ENCODE results near the gene ALPG. TPM values are rescaled to one million over a fixed set of nuclear protein-coding genes. Genes with fewer than 3 reads are reported as not detected.
A peak's percentile ranks its signal among the peaks of the same experiment; 100 is the strongest.
"Not testable (repeated sequence)": the region's sequence is repeated elsewhere in the genome, so short reads cannot be mapped to it uniquely, and the experiment has no call there.

ALPG gene
- not detected for total RNA-seq

GRCh38 chr2:232406556-232407310 lies at the start of gene ALPG:
TSS of gene ALPG (plus strand) at chr2:232406844. CDS start at chr2:232406895, 51 bp downstream.
- intact Hi-C loops (cut with DNase I): no loop called here
- Histone ChIP-seq H3K27me3 (peaks cover 0 to 38% (median 2%) of the 10 kb centered on the region in 4 donors), H3K36me3 (no peaks in the 10 kb centered on the region), H3K4me1 (no peaks in the 10 kb centered on the region), H3K27ac (replicated peaks in 1 of 4) (no peak within 1 kb of the TSS), H3K4me3 (no peak within 1 kb of the TSS), H3K9me3 (no peaks in the 10 kb centered on the region)
- WGBS: 94% methylated on average over 13 of the region's 17 CpGs
- TF ChIP-seq POLR2AphosphoS5 (IDR thresholded peaks at IDR 0.05) (no peak), EP300 (IDR thresholded peaks at IDR 0.05) (no peak), POLR2A (IDR thresholded peaks at IDR 0.05; ENCODE audit: low read depth) (no peak)
- TF ChIP-seq, protein P1, sequence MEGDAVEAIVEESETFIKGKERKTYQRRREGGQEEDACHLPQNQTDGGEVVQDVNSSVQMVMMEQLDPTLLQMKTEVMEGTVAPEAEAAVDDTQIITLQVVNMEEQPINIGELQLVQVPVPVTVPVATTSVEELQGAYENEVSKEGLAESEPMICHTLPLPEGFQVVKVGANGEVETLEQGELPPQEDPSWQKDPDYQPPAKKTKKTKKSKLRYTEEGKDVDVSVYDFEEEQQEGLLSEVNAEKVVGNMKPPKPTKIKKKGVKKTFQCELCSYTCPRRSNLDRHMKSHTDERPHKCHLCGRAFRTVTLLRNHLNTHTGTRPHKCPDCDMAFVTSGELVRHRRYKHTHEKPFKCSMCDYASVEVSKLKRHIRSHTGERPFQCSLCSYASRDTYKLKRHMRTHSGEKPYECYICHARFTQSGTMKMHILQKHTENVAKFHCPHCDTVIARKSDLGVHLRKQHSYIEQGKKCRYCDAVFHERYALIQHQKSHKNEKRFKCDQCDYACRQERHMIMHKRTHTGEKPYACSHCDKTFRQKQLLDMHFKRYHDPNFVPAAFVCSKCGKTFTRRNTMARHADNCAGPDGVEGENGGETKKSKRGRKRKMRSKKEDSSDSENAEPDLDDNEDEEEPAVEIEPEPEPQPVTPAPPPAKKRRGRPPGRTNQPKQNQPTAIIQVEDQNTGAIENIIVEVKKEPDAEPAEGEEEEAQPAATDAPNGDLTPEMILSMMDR (IDR thresholded peaks at IDR 0.05): no peak
- DNase-seq (ENCODE audit: extremely low spot score): no peak

DNA sequence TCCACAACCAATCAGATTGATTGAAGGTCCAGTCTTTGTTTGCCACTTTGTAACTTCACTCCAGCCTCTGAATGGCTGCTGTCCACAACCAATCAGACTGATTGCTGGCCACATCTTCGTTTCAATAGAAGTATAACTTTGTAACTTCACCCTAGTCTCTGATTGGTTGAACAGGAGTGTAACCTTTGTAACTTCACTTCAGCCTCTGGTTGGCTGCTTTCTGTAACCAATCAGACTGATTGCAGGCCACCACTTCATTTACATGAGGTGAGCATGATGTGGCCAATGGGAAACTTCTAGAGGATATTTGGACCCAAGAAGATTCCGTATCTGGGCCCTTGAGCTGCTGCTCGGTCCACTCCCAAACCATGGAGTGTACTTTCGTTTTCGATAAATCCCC lies 45.0 kb upstream of the ALPG start:
- TF ChIP-seq, protein P1 (IDR thresholded peaks at IDR 0.05): no peak
- no peak for TF ChIP-seq EP300 (IDR thresholded peaks at IDR 0.05)
- Histone ChIP-seq H3K27ac (replicated peaks in 1 of 4) (no peak overlapping the region), H3K4me3 (no peak overlapping the region), H3K36me3 (no peaks in the 10 kb centered on the region), H3K4me1 (peaks cover 0 to 4% (median 0%) of the 10 kb centered on the region in 4 donors), H3K27me3 (peaks cover 0 to 8% (median 0%) of the 10 kb centered on the region in 4 donors), H3K9me3 (no peaks in the 10 kb centered on the region)
- intact Hi-C loops (cut with DNase I): no loop called here
- DNase-seq (ENCODE audit: extremely low spot score): no peak
- whole genome bisulfite sequencing: 90% methylated on average over 5 of the region's 5 CpGs

GRCh38 chr2:232362174-232362900 lies 44.3 kb upstream of the ALPG start:
- TF ChIP-seq, protein P1 (IDR thresholded peaks at IDR 0.05): no peak
- TF ChIP-seq POLR2A (IDR thresholded peaks at IDR 0.05; ENCODE audit: low read depth): no peak
- no peak for TF ChIP-seq EP300 (IDR thresholded peaks at IDR 0.05)
- no peak for TF ChIP-seq POLR2AphosphoS5 (IDR thresholded peaks at IDR 0.05)
- H3K4me3 ChIP-seq: no peak overlapping the region
- intact Hi-C loops (cut with DNase I): no loop called here
- peaks cover 0 to 12% (median 0%) of the 10 kb centered on the region in 4 donors for H3K27me3 ChIP-seq
- no peaks in the 10 kb centered on the region for H3K36me3 ChIP-seq
- WGBS: 71% methylated on average over 8 of the region's 8 CpGs
- peaks cover 0 to 4% (median 0%) of the 10 kb centered on the region in 4 donors for H3K4me1 ChIP-seq
- H3K9me3 ChIP-seq: no peaks in the 10 kb centered on the region
- DNase-seq (ENCODE audit: extremely low spot score): no peak
- no peak overlapping the region for H3K27ac ChIP-seq (replicated peaks in 1 of 4)

DNA sequence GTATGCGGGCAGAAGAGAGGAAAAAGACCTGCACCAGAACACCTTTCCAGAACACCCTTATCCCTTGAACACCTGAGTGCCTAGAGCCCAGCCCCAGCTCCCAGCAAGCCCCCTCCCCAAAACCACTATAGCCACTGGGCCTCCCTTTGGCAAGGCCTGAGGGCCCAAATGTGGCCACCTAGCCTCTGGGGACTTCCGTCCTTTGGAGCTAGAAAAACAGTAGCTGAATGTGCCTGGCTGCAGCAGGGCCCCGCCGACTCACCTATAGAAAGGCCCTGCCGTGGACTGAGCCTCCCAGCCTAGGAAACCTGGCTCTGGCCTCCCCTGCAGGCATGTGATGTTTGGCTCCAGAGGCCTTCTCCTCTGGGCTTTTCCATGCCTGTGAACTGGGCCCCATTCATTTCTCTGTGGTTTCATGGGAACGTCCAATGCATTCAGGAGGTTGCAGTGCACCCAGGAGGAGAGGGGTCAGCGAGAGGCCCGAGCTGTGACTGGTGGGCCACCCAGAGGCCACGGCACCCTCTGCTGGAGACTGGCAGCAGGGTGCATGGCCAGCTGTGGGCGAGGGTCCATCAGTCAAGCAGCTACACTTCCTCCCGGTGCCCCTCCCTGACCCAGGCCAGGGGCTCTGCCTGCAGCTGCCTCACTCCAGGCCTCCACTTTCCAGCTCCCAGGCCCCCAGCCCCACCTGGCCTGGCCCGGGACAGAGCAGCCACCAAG lies 43.4 kb upstream of the ALPG start:
- intact Hi-C loops (cut with DNase I); H3K27ac ChIP-seq (replicated peaks in 1 of 4); H3K9me3 ChIP-seq; H3K4me1 ChIP-seq; H3K36me3 ChIP-seq; DNase-seq (ENCODE audit: extremely low spot score): not testable (repeated sequence)
- 82% methylated on average over 7 of the region's 12 CpGs for WGBS
- peak overlapping the region in 1 of 4 donors; percentile 14 for H3K4me3 ChIP-seq
- peaks cover 0 to 21% (median 0%) of the 10 kb centered on the region in 4 donors for H3K27me3 ChIP-seq
